Right lobe of liver (tissue), 6 donors: ENCODE data around the gene MYO15A. TPM values are rescaled to one million over a fixed set of nuclear protein-coding genes. Genes with fewer than 3 reads are reported as not detected.

Experiments
- ATAC-seq, 4 donors: fragments of 200-7000 bp; cut with Tn5 transposase; one replicate each; pipeline ENCODE4 v1.9.1; 2020; ENCODE audit warnings: mild to moderate bottlenecking in 4 of 4, moderate library complexity in 4 of 4
- DNase-seq, 3 donors: peaks; one replicate each; pipeline ENCODE4 v3.0.0-alpha.2; 2020
- H3K27ac ChIP-seq, 3 donors: fragments of 200-600 bp; one replicate each; pipeline ENCODE4 v1.8.0; 2022
- H3K27me3 ChIP-seq, 2 donors: fragments of 200-600 bp; one replicate each; pipeline ENCODE4 v1.8.0; 2022
- H3K36me3 ChIP-seq, 4 donors: fragments of 200-600 bp; sonication (generic) in 1 of 4; one replicate each; pipeline versions ENCODE4 v1.5.1 to v1.8.0; 2017 to 2022; ENCODE audit warnings: control low read depth in 1 of 4
- H3K4me1 ChIP-seq, 4 donors: fragments of 200-600 bp; sonication (generic) in 1 of 4; one replicate each; pipeline versions ENCODE4 v1.5.1 to v1.8.0; 2017 to 2022; ENCODE audit warnings: control low read depth in 1 of 4
- H3K4me3 ChIP-seq, 3 donors: fragments of 200-600 bp; one replicate each; pipeline ENCODE4 v1.8.0; 2022
- H3K9me3 ChIP-seq, 4 donors: fragments of 200-600 bp; sonication (generic) in 1 of 4; one replicate each; pipeline versions ENCODE4 v1.5.1 to v1.8.0; 2017 to 2022; ENCODE audit warnings: control low read depth in 1 of 4
- CTCF ChIP-seq, 4 donors: fragments of 200-600 bp in 3 of 4; fragments of 450-650 bp in 1 of 4; IDR thresholded peaks; one replicate each; pipeline versions ENCODE4 v1.5.1 to v1.8.0; 2016 to 2022; ENCODE audit warnings: antibody characterized with exemption in 4 of 4, mild to moderate bottlenecking in 2 of 4
- POLR2A ChIP-seq: fragments of 450-650 bp; IDR thresholded peaks from one replicate; pipeline ENCODE4 v1.6.1; 2017; ENCODE audit warnings: antibody characterized with exemption, mild to moderate bottlenecking
- WGBS: methylation state at CpG from one replicate; pipeline ENCODE4 v1.1.6; 2018; ENCODE audit warnings: low coverage, low lambda C conversion rate; ENCODE audit not compliant: insufficient coverage; ENCODE audit errors: missing lambda C conversion rate; 5-methylcytosine and 5-hydroxymethylcytosine counted together
- intact Hi-C, 2 donors: fragments of 100-400 bp; cut with DNase I; formaldehyde crosslinking; loops; one replicate each; pipeline versions ENCODE4 v1.11.2 to v1.14.1; 2022
- total RNA-seq, 6 experiments: library from RNA; depleted of rRNA in 2 of 6; stranded (reverse); fragments of >200 nt in 2 of 6; fragmentation: NEBNext Ultra II Directional in 3 of 6; extraction: Animal tissue kit (Norgen Biotek cat#: 25700) in 3 of 6; gene quantifications; one replicate each; pipeline versions ENCODE4 v1.1.0 to v1.2.4, GENCODE V29; 2016 to 2023
- donor health status: DM: no; HTN: yes; CAD: no.
- donor health status: DM: no; HTN: no; CAD: no.
- donor health status: DM: no; HTN: no; CAD: no.
- donor health status: DM: no; HTN: yes; CAD: no.
- donor health status: DM: no; HTN: yes; CAD: no.

Gene MYO15A
- total RNA-seq, 6 experiments from 2014 or later: 0.19 to 6.2 (median 1.5) TPM

GRCh38 chr17:18197535-18198194 is 89.1 kb downstream of the MYO15A start:
- H3K4me3 ChIP-seq: no peak overlapping the region
- H3K36me3 ChIP-seq: peaks cover 0 to 47% (median 21%) of the 10 kb centered on the region in 4 donors
- H3K27me3 ChIP-seq: no peaks in the 10 kb centered on the region
- DNase-seq: no peak
- ATAC-seq: no peak
- no peak overlapping the region for H3K27ac ChIP-seq
- H3K4me1 ChIP-seq: peaks cover 0 to 6% (median 3%) of the 10 kb centered on the region in 4 donors
- no peaks in the 10 kb centered on the region for H3K9me3 ChIP-seq
- TF ChIP-seq CTCF (IDR thresholded peaks at IDR 0.05) (no peak), POLR2A (no peak)
- WGBS: 100% methylated on average over 1 of the region's 3 CpGs
- intact Hi-C loops: no loop called here

DNA sequence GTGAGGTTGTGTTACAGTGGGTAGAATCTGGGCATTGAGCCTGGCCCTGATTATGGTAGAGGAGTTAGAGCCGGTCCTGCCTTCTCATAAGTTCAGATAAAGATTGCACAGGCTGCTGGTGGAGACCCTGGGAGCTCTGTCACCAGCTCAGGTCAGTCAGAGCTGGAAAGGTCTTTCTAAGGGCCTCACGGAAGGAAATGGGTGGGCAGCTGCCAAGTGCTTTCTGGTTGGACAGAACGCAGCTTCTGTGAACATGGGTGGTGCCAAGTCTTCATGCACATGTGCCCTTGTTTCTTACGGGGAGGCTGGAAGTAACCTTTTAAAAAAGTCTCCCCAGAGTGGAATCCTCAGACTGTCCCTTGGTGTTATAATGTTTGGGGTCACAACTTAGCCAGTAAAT is 90.0 kb downstream of the MYO15A start:
- Histone ChIP-seq H3K4me1 (peaks cover 0 to 15% (median 7%) of the 10 kb centered on the region in 4 donors), H3K36me3 (peaks cover 0 to 47% (median 21%) of the 10 kb centered on the region in 4 donors), H3K4me3 (no peak overlapping the region), H3K27ac (no peak overlapping the region), H3K27me3 (no peaks in the 10 kb centered on the region), H3K9me3 (no peaks in the 10 kb centered on the region)
- intact Hi-C loops: no loop called here
- TF ChIP-seq POLR2A: no peak
- no peak for TF ChIP-seq CTCF (IDR thresholded peaks at IDR 0.05)
- DNase-seq (no peak), ATAC-seq (no peak)
- 60% methylated on average over 2 of the region's 4 CpGs for WGBS

- ATAC-seq (no peak), DNase-seq (no peak)
- TF ChIP-seq POLR2A (no peak), CTCF (IDR thresholded peaks at IDR 0.05) (no peak)
- no peak overlapping the region for H3K4me3 ChIP-seq
- H3K9me3 ChIP-seq: no peaks in the 10 kb centered on the region
- no peak overlapping the region for H3K27ac ChIP-seq
- peaks cover 0 to 18% (median 8%) of the 10 kb centered on the region in 4 donors for H3K4me1 ChIP-seq
- no peaks in the 10 kb centered on the region for H3K27me3 ChIP-seq
- peaks cover 0 to 37% (median 13%) of the 10 kb centered on the region in 4 donors for H3K36me3 ChIP-seq
- intact Hi-C loops: no loop called here
- 29% methylated on average over 1 of the region's 4 CpGs for WGBS
Measured at GRCh38 chr17:18201108-18201507, 92.6 kb downstream of the MYO15A start.

- intact Hi-C loops: no loop called here
- Histone ChIP-seq H3K27ac (peak overlapping the region in 1 of 3 donors; percentile 33), H3K36me3 (peaks cover 0 to 41% (median 5%) of the 10 kb centered on the region in 4 donors), H3K9me3 (no peaks in the 10 kb centered on the region), H3K4me3 (no peak overlapping the region), H3K27me3 (no peaks in the 10 kb centered on the region), H3K4me1 (peaks cover 0 to 18% (median 8%) of the 10 kb centered on the region in 4 donors)
- ATAC-seq (peak; percentile 83 to 96 (median 90)), DNase-seq (peak; percentile 61 to 68 (median 66))
- TF ChIP-seq CTCF (IDR thresholded peaks at IDR 0.05) (no peak), POLR2A (no peak)
- WGBS: 48% methylated on average over 7 of the region's 7 CpGs
Measured at GRCh38 chr17:18203308-18203707, 94.8 kb downstream of the MYO15A start.
